ENCODE measurements around the gene GDF2. TPM values are rescaled to one million over a fixed set of nuclear protein-coding genes. Genes with fewer than 3 reads are reported as not detected.

GDF2 gene
- total RNA-seq, 1 donor from 2014 or later, result not detected

- H3K4me1 ChIP-seq, result no peaks in the 10 kb centered on the region
- no peaks in the 10 kb centered on the region for H3K9me3 ChIP-seq
- intact Hi-C loops (cut with DNase I), result no loop called here
- no peaks in the 10 kb centered on the region for H3K36me3 ChIP-seq
- TF ChIP-seq POLR2AphosphoS5 (IDR thresholded peaks at IDR 0.05; ENCODE audit: insufficient read depth in 1 of 2, low read depth in 1 of 2), result no peak
- no peak for TF ChIP-seq CTCF (IDR thresholded peaks at IDR 0.05)
- TF ChIP-seq POLR2A (IDR thresholded peaks at IDR 0.05), result no peak
- H3K27me3 ChIP-seq, result no peaks in the 10 kb centered on the region
- DNase-seq (ENCODE audit: extremely low spot score in 2 of 2), result peak; percentile 40 to 71
- H3K4me3 ChIP-seq, result no peak overlapping the region
- H3K27ac ChIP-seq, result no peak overlapping the region
Observed at GRCh38 chr10:47374611-47375536, 52.6 kb downstream of the GDF2 start.

- intact Hi-C loops (cut with DNase I), result no loop called here
- Histone ChIP-seq H3K4me3 (no peak overlapping the region), H3K36me3 (no peaks in the 10 kb centered on the region), H3K4me1 (no peaks in the 10 kb centered on the region), H3K27me3 (no peaks in the 10 kb centered on the region), H3K27ac (no peak overlapping the region), H3K9me3 (no peaks in the 10 kb centered on the region)
- TF ChIP-seq POLR2A (IDR thresholded peaks at IDR 0.05) (no peak), POLR2AphosphoS5 (IDR thresholded peaks at IDR 0.05; ENCODE audit: insufficient read depth in 1 of 2, low read depth in 1 of 2) (no peak), CTCF (IDR thresholded peaks at IDR 0.05) (no peak)
- DNase-seq (ENCODE audit: extremely low spot score in 2 of 2), result peak; percentile 72 to 87
Observed at GRCh38 chr10:47376522-47377220, 54.4 kb downstream of the GDF2 start.

Other genes starting within 250 kb of the GDF2 start
- 1.7 TPM for gene GDF10, start 22.3 kb upstream of the GDF2 start, total RNA-seq
- gene RBP3, start 25.9 kb downstream of the GDF2 start, total RNA-seq, result not detected
- not detected for gene ZNF488, start 61.8 kb downstream of the GDF2 start, total RNA-seq
- 135 TPM for gene ANXA8, start 161.7 kb downstream of the GDF2 start, total RNA-seq
- not detected for gene FAM25G, start 169.2 kb downstream of the GDF2 start, total RNA-seq
- gene AGAP9, start 201.2 kb downstream of the GDF2 start, total RNA-seq, result 10.1 TPM

Data from vagina (tissue), 2 donors.